Measurements from ENCODE around the gene TBX10.

- TF ChIP-seq POLR2A (IDR thresholded peaks at IDR 0.05) (no peak), CTCF (IDR thresholded peaks at IDR 0.05 in 4 of 5, conservative IDR thresholded peaks at IDR 0.05 in 1 of 5) (no peak)
Measured at GRCh38 chr11:67613313-67613959, 26.1 kb downstream of the TBX10 start.

Data from gastrocnemius medialis (tissue), 4 donors.